Neural cell (in vitro differentiated cells): Measurements from ENCODE around the gene NADK. TPM values are rescaled to one million over a fixed set of nuclear protein-coding genes. Genes with fewer than 3 reads are reported as not detected.

Experiments
- H2AFZ ChIP-seq: fragments of 200-600, 300-800 bp; sonication (generic), shearing (Covaris generic); 2 replicates; pipeline ENCODE4 v1.6.0; 2014; ENCODE audit warnings: low read depth, mild to moderate bottlenecking, antibody characterized with exemption, low read length, moderate library complexity
- H3F3A ChIP-seq: fragments of 200-600 bp; shearing (Covaris generic); 2 replicates; pipeline ENCODE4 v1.6.1; 2016; ENCODE audit warnings: mild to moderate bottlenecking, moderate library complexity, mixed read lengths, antibody characterized with exemption, low read length; ENCODE audit not compliant: insufficient read depth, poor library complexity, severe bottlenecking
- H3K27ac ChIP-seq: fragments of 200-600, 300-800 bp; sonication (generic), shearing (Covaris generic); 2 replicates; pipeline ENCODE4 v1.5.1; 2014; ENCODE audit warnings: mild to moderate bottlenecking, low read length, moderate library complexity
- H3K27me3 ChIP-seq: fragments of 300-800, 200-600 bp; sonication (generic), shearing (Covaris generic); 2 replicates; pipeline ENCODE4 v1.6.0; 2014; ENCODE audit warnings: mild to moderate bottlenecking, low read depth, low read length, moderate library complexity; ENCODE audit not compliant: insufficient read depth
- H3K36me3 ChIP-seq: fragments of 300-800, 200-600 bp; sonication (generic), shearing (Covaris generic); 2 replicates; pipeline ENCODE4 v1.5.1; 2014; ENCODE audit warnings: mild to moderate bottlenecking, antibody characterized with exemption, low read length, moderate library complexity; ENCODE audit not compliant: insufficient read depth
- H3K4me2 ChIP-seq: fragments of 300-800, 200-600 bp; sonication (generic), shearing (Covaris generic); 2 replicates; pipeline ENCODE4 v1.6.0; 2014; ENCODE audit warnings: mild to moderate bottlenecking, low read length
- H3K4me3 ChIP-seq: fragments of 300-800, 200-600 bp; sonication (generic), shearing (Covaris generic); 2 replicates; pipeline ENCODE4 v1.5.1; 2014; ENCODE audit warnings: mild to moderate bottlenecking, low read length, moderate library complexity
- H3K79me2 ChIP-seq: fragments of 200-600 bp; shearing (Covaris generic); replicated peaks from 2 replicates; pipeline ENCODE4 v1.6.0; 2014; ENCODE audit warnings: mild to moderate bottlenecking, low read length, moderate library complexity; ENCODE audit not compliant: insufficient read depth
- H3K9ac ChIP-seq: fragments of 300-800, 200-600 bp; sonication (generic), shearing (Covaris generic); 2 replicates; pipeline ENCODE4 v1.6.1; 2016; ENCODE audit warnings: mild to moderate bottlenecking, low read length, mixed read lengths
- H3K9me2 ChIP-seq: fragments of 200-600 bp; shearing (Covaris generic); 2 replicates; pipeline ENCODE4 v1.6.1; 2016; ENCODE audit warnings: mild to moderate bottlenecking, low read length, mixed read lengths; ENCODE audit not compliant: insufficient read depth
- H3K9me3 ChIP-seq: fragments of 200-600, 300-800 bp; sonication (generic), shearing (Covaris generic); 2 replicates; pipeline ENCODE4 v1.6.1; 2016; ENCODE audit warnings: mild to moderate bottlenecking, mixed run types, low read length, moderate library complexity, mixed read lengths
- H4K20me1 ChIP-seq: fragments of 200-600 bp; shearing (Covaris generic); 2 replicates; pipeline ENCODE4 v1.6.1; 2016; ENCODE audit warnings: mild to moderate bottlenecking, mixed run types; ENCODE audit not compliant: insufficient read depth
- CTCF ChIP-seq: fragments of 450-650 bp; IDR thresholded peaks from 2 replicates; pipeline ENCODE4 v1.5.1; 2014; ENCODE audit warnings: antibody characterized with exemption, mild to moderate bottlenecking, moderate library complexity; ENCODE audit not compliant: poor library complexity, severe bottlenecking
- EP300 ChIP-seq: fragments of 450-650 bp; conservative IDR thresholded peaks from 2 replicates; pipeline ENCODE4 v1.6.1; 2014; ENCODE audit warnings: antibody characterized with exemption, mild to moderate bottlenecking, moderate library complexity; ENCODE audit not compliant: poor library complexity, severe bottlenecking
- EZH2 ChIP-seq: fragments of 200-600, 300-800 bp; shearing (Covaris generic), sonication (generic); IDR thresholded peaks from 2 replicates; pipeline ENCODE4 v1.6.1; 2014; ENCODE audit warnings: antibody characterized with exemption, low read length, borderline replicate concordance, mild to moderate bottlenecking; ENCODE audit not compliant: insufficient read depth, poor library complexity, severe bottlenecking
- MXI1 ChIP-seq: fragments of 450-650 bp; conservative IDR thresholded peaks from 2 replicates; pipeline ENCODE4 v1.6.1; 2014; ENCODE audit warnings: antibody characterized with exemption, mild to moderate bottlenecking; ENCODE audit not compliant: poor library complexity, severe bottlenecking
- POLR2AphosphoS5 ChIP-seq: IDR thresholded peaks from 2 replicates; pipeline ENCODE4 v1.6.1; 2012
- RAD21 ChIP-seq: fragments of 450-650 bp; conservative IDR thresholded peaks from 2 replicates; pipeline ENCODE4 v1.6.1; 2014; ENCODE audit warnings: antibody characterized with exemption, mild to moderate bottlenecking, moderate library complexity
- REST ChIP-seq: IDR thresholded peaks from 2 replicates; pipeline ENCODE4 v1.6.1; 2012; ENCODE audit warnings: borderline replicate concordance
- SMC3 ChIP-seq: fragments of 450-650 bp; conservative IDR thresholded peaks from 2 replicates; pipeline ENCODE4 v1.6.1; 2014; ENCODE audit warnings: antibody characterized with exemption, mild to moderate bottlenecking, moderate library complexity; ENCODE audit not compliant: poor library complexity
- TAF1 ChIP-seq: IDR thresholded peaks from 2 replicates; pipeline ENCODE4 v1.6.1; 2012; ENCODE audit warnings: low read depth
- polyA plus RNA-seq: library from polyadenylated mRNA; depleted of rRNA; stranded (reverse); fragments of >200 nt; gene quantifications from 2 replicates; pipeline ENCODE4 v1.2.3, GENCODE V29; 2014

Gene NADK
- polyA plus RNA-seq, 1 donor from 2014 or later, result 38.5 TPM

- Histone ChIP-seq H3K27ac (no peak overlapping the region), H3K36me3 (no peaks in the 10 kb centered on the region), H4K20me1 (no peaks in the 10 kb centered on the region), H3K79me2 (no peaks in the 10 kb centered on the region), H3K9me2 (no peaks in the 10 kb centered on the region), H2AFZ (no peak overlapping the region), H3K27me3 (no peaks in the 10 kb centered on the region), H3K9ac (no peak overlapping the region), H3K4me3 (no peak overlapping the region), H3K4me2 (no peak overlapping the region), H3K9me3 (no peaks in the 10 kb centered on the region), H3F3A (no peaks in the 10 kb centered on the region)
- TF ChIP-seq RAD21 (no peak), TAF1 (no peak), REST (no peak), SMC3 (no peak), MXI1 (no peak), EZH2 (no peak), CTCF (no peak)
These were observed 24.7 kb downstream of the NADK start for GRCh38 chr1:1753607-1754005.

GRCh38 chr1:1752636-1753606, 25.3 kb downstream of the NADK start:
- no peaks in the 10 kb centered on the region for H3K79me2 ChIP-seq
- no peaks in the 10 kb centered on the region for H3K36me3 ChIP-seq
- H3K27me3 ChIP-seq, result no peaks in the 10 kb centered on the region
- no peaks in the 10 kb centered on the region for H3K9me3 ChIP-seq
- no peaks in the 10 kb centered on the region for H3F3A ChIP-seq
- no peak overlapping the region for H3K4me2 ChIP-seq
- H2AFZ ChIP-seq, result no peak overlapping the region
- H4K20me1 ChIP-seq, result no peaks in the 10 kb centered on the region
- H3K4me3 ChIP-seq, result no peak overlapping the region
- H3K9me2 ChIP-seq, result no peaks in the 10 kb centered on the region
- H3K9ac ChIP-seq, result no peak overlapping the region
- no peak overlapping the region for H3K27ac ChIP-seq
- no peak for TF ChIP-seq TAF1

GRCh38 chr1:1752190-1752589, 26.1 kb downstream of the NADK start:
- Histone ChIP-seq H3F3A (no peaks in the 10 kb centered on the region), H3K9me2 (no peaks in the 10 kb centered on the region), H3K4me2 (no peak overlapping the region), H3K27me3 (no peaks in the 10 kb centered on the region), H2AFZ (no peak overlapping the region), H3K36me3 (no peaks in the 10 kb centered on the region), H3K4me3 (no peak overlapping the region), H4K20me1 (no peaks in the 10 kb centered on the region), H3K9ac (no peak overlapping the region), H3K79me2 (no peaks in the 10 kb centered on the region), H3K9me3 (no peaks in the 10 kb centered on the region), H3K27ac (no peak overlapping the region)
- no peak for TF ChIP-seq TAF1
- TF ChIP-seq EZH2, result no peak
- TF ChIP-seq CTCF, result no peak
- TF ChIP-seq RAD21, result no peak
- no peak for TF ChIP-seq POLR2AphosphoS5
- TF ChIP-seq REST, result no peak
- TF ChIP-seq MXI1, result no peak
- TF ChIP-seq EP300, result no peak
- no peak for TF ChIP-seq SMC3
